Spleen (tissue), 11 donors: Measurements from ENCODE around the gene ANKEF1. TPM values are rescaled to one million over a fixed set of nuclear protein-coding genes. Genes with fewer than 3 reads are reported as not detected.

Experiments used
- DNase-seq: peaks from one replicate; pipeline ENCODE4 v3.0.0-alpha.2; 2020
- H3K27ac ChIP-seq, 8 donors: fragments of 200-600 bp; sonication (generic) in 7 of 8; 1 replicate in 4 of 8; 2 replicates in 4 of 8; pipeline versions ENCODE4 v1.5.0 to v1.8.0; 2016 to 2021; ENCODE audit warnings: inconsistent platforms in 4 of 8, mild to moderate bottlenecking in 4 of 8, moderate library complexity in 1 of 8
- H3K27me3 ChIP-seq, 7 donors: fragments of 200-600 bp; sonication (generic) in 6 of 7; replicated peaks in 1 of 7; 1 replicate in 4 of 7; 2 replicates in 3 of 7; pipeline versions ENCODE4 v1.5.0 to v1.8.0; 2016 to 2021; ENCODE audit warnings: inconsistent platforms in 3 of 7, mild to moderate bottlenecking in 1 of 7
- H3K36me3 ChIP-seq, 6 donors: fragments of 200-600 bp; sonication (generic) in 5 of 6; 1 replicate in 4 of 6; 2 replicates in 2 of 6; pipeline versions ENCODE4 v1.5.0 to v1.8.0; 2016 to 2021; ENCODE audit warnings: inconsistent platforms in 2 of 6
- H3K4me1 ChIP-seq, 6 donors: fragments of 200-600 bp; sonication (generic) in 5 of 6; 1 replicate in 3 of 6; 2 replicates in 3 of 6; pipeline versions ENCODE4 v1.5.0 to v1.8.0; 2016 to 2021; ENCODE audit warnings: inconsistent platforms in 3 of 6
- H3K4me3 ChIP-seq, 8 donors: fragments of 200-600 bp; sonication (generic) in 7 of 8; 1 replicate in 4 of 8; 2 replicates in 4 of 8; pipeline versions ENCODE4 v1.5.0 to v1.8.0; 2016 to 2021; ENCODE audit warnings: inconsistent platforms in 4 of 8, mild to moderate bottlenecking in 4 of 8, moderate library complexity in 2 of 8
- H3K9me3 ChIP-seq, 8 donors: fragments of 200-600 bp; sonication (generic) in 7 of 8; 1 replicate in 4 of 8; 2 replicates in 4 of 8; pipeline versions ENCODE4 v1.5.0 to v1.8.0; 2016 to 2021; ENCODE audit warnings: inconsistent platforms in 4 of 8
- POLR2A ChIP-seq, 3 donors: fragments of 450-650 bp; IDR thresholded peaks; one replicate each; pipeline ENCODE4 v1.5.1; 2017; ENCODE audit warnings: antibody characterized with exemption in 3 of 3, mild to moderate bottlenecking in 1 of 3
- POLR2AphosphoS5 ChIP-seq, 3 donors: sonication (generic); formaldehyde crosslinking; IDR thresholded peaks; one replicate each; pipeline ENCODE4 v1.5.1; 2017; ENCODE audit warnings: antibody characterized with exemption in 3 of 3
- WGBS, 5 donors: extraction: QIAGEN DNeasy Blood & Tissue Kit in 3 of 5; methylation state at CpG; one replicate each; pipeline versions ENCODE4 v1.1.5 to v1.1.7; 2013 to 2018; 5-methylcytosine and 5-hydroxymethylcytosine counted together
- intact Hi-C: fragments of 100-400 bp; cut with DNase I; formaldehyde crosslinking; loops from one replicate; pipeline ENCODE4 v1.15.0; 2023; ENCODE audit warnings: low total_unique reads
- polyA plus RNA-seq, 3 donors: library from polyadenylated mRNA; stranded (reverse); fragments of 200-250 nt; gene quantifications; one replicate each; pipeline ENCODE4 v1.2.1, GENCODE V29; 2013
- total RNA-seq, 7 donors: library from RNA; depleted of rRNA in 3 of 7; stranded (reverse); fragments of >200 nt in 3 of 7; fragmentation: NEBNext Ultra II Directional in 4 of 7; extraction: Animal tissue kit (Norgen Biotek cat#: 25700) in 4 of 7; gene quantifications; one replicate each; pipeline versions ENCODE4 v1.1.0 to v1.2.1, GENCODE V29; 2016 to 2021
- TF ChIP-seq, protein P1 (sequence below), 11 experiments: fragments of 200-600 bp in 7 of 11; fragments of 450-650 bp in 4 of 11; sonication (generic) in 4 of 11; IDR thresholded peaks in 8 of 11; conservative IDR thresholded peaks in 3 of 11; 1 replicate in 7 of 11; 2 replicates in 4 of 11; pipeline versions ENCODE4 v1.4.0 to v1.8.0; 2016 to 2021; ENCODE audit warnings: antibody characterized with exemption in 11 of 11, inconsistent platforms in 4 of 11, mild to moderate bottlenecking in 1 of 11
- donor health status: healthy with polysubstance abuse.
- donor health status: DM: no; HTN: no; CAD: no; lungs with moderate emphysema.
- donor health status: DM: no; HTN: no; CAD: no.
- donor health status: Bipolar disorder and iron deficiency.
- donor health status: healthy.
- donor health status: DM: no; HTN: no; CAD: no.
- donor health status: DM: yes; HTN: yes; CAD: no.

Gene ANKEF1
- total and polyA plus RNA-seq, 10 donors: 0.58 to 3.2 (median 2.1) TPM

DNA sequence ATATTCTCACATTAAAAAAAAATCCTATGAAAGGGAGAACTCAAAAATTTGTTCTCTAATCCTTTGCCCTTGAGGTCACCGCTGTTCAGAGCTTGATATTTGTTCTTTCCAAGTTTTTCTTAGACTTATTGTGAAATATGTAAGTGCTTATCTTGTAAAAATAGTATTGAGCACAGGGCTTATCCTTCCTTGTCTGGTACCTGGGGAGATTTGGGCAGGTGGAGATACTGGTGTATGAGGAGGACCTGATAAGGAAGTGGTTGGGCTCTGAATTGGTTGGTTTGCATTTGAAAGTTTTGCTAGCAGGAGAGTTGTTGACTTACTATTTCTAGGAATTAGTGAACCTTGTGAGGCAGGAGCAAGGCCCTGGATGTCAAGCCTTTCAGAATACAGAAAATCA lies 28.9 kb upstream of the ANKEF1 start:
- no peaks in the 10 kb centered on the region for H3K4me1 ChIP-seq
- intact Hi-C loops: no loop called here
- H3K9me3 ChIP-seq: no peaks in the 10 kb centered on the region
- H3K27me3 ChIP-seq: peaks cover 0 to under 1% (median 0%) of the 10 kb centered on the region in 7 donors
- TF ChIP-seq, protein P1, sequence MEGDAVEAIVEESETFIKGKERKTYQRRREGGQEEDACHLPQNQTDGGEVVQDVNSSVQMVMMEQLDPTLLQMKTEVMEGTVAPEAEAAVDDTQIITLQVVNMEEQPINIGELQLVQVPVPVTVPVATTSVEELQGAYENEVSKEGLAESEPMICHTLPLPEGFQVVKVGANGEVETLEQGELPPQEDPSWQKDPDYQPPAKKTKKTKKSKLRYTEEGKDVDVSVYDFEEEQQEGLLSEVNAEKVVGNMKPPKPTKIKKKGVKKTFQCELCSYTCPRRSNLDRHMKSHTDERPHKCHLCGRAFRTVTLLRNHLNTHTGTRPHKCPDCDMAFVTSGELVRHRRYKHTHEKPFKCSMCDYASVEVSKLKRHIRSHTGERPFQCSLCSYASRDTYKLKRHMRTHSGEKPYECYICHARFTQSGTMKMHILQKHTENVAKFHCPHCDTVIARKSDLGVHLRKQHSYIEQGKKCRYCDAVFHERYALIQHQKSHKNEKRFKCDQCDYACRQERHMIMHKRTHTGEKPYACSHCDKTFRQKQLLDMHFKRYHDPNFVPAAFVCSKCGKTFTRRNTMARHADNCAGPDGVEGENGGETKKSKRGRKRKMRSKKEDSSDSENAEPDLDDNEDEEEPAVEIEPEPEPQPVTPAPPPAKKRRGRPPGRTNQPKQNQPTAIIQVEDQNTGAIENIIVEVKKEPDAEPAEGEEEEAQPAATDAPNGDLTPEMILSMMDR (IDR thresholded peaks at IDR 0.05 in 8 of 11, conservative IDR thresholded peaks at IDR 0.05 in 3 of 11): no peak
- TF ChIP-seq POLR2AphosphoS5 (IDR thresholded peaks at IDR 0.05): no peak
- TF ChIP-seq POLR2A (IDR thresholded peaks at IDR 0.05): no peak
- DNase-seq: no peak
- WGBS, 5 donors: 74 to 89% (median 86%) methylated on average over 1 of the region's 1 CpG
- H3K27ac ChIP-seq: no peak overlapping the region
- H3K36me3 ChIP-seq: no peaks in the 10 kb centered on the region
- H3K4me3 ChIP-seq: no peak overlapping the region

DNA sequence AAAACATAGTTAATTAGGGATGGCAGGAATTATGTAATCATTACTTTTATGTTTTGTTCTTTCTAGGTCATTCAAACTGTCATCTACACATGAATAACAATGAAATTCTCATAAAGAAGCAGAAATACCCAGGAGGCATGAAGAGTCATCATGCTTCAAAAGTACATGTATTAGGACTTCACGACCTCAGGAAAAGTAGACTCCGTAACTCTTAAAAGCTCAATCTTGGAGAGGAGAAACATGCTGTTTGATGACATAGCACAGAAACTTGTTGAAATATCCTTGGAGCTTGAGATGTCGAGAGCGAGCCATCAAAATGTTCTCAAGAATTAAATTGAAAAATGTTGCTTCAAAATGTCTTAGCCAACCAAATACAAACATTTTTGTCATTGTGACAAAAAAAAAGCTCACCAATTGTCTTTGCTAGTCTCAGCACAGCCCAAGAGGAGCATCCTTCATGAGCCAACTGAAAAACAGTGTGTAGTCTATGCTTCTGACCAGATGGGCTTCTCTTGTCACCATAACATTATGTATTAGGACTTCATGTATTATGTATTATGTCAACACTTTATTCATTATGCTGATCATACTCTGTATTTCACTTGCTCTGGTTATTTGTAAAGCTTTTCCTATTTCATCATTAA lies 28.2 kb upstream of the ANKEF1 start:
- no peak for DNase-seq
- H3K4me1 ChIP-seq: no peaks in the 10 kb centered on the region
- H3K4me3 ChIP-seq: no peak overlapping the region
- H3K27me3 ChIP-seq: peaks cover 0 to 4% (median 0%) of the 10 kb centered on the region in 7 donors
- H3K36me3 ChIP-seq: no peaks in the 10 kb centered on the region
- intact Hi-C loops: no loop called here
- TF ChIP-seq, protein P1 (IDR thresholded peaks at IDR 0.05 in 8 of 11, conservative IDR thresholded peaks at IDR 0.05 in 3 of 11): no peak
- TF ChIP-seq POLR2AphosphoS5 (IDR thresholded peaks at IDR 0.05) (no peak), POLR2A (IDR thresholded peaks at IDR 0.05) (no peak)
- no peak overlapping the region for H3K27ac ChIP-seq
- WGBS, 5 donors: 74 to 89% (median 85%) methylated on average over 4 of the region's 4 CpGs
- H3K9me3 ChIP-seq: no peaks in the 10 kb centered on the region

DNA sequence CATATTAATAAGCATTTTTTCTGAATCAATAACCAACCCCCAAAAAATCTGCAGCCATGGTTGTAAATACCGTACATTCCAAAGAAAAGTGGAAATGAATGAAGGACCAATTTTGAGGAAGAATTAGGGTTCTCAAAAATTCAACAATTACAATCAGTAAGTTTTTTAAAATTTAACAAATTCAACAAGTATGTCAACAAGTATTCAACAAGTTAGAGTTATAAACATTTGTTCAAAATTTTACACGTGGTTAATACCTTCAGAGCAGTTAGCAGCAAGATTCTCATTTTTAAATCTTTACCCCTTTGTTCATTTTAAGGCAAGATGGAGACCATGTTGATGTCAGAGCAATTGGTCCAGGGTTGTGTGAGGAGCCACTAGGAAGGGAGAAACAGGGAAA lies 27.6 kb upstream of the ANKEF1 start:
- H3K27ac ChIP-seq: no peak overlapping the region
- no peak overlapping the region for H3K4me3 ChIP-seq
- H3K27me3 ChIP-seq: peaks cover 0 to 4% (median 0%) of the 10 kb centered on the region in 7 donors
- H3K36me3 ChIP-seq: no peaks in the 10 kb centered on the region
- no peaks in the 10 kb centered on the region for H3K4me1 ChIP-seq
- no peaks in the 10 kb centered on the region for H3K9me3 ChIP-seq
- TF ChIP-seq POLR2AphosphoS5 (IDR thresholded peaks at IDR 0.05) (no peak), POLR2A (IDR thresholded peaks at IDR 0.05) (no peak)
- 39 to 67% (median 61%) methylated on average over 2 of the region's 2 CpGs for WGBS, 5 donors
- intact Hi-C loops: no loop called here
- no peak for DNase-seq

DNA sequence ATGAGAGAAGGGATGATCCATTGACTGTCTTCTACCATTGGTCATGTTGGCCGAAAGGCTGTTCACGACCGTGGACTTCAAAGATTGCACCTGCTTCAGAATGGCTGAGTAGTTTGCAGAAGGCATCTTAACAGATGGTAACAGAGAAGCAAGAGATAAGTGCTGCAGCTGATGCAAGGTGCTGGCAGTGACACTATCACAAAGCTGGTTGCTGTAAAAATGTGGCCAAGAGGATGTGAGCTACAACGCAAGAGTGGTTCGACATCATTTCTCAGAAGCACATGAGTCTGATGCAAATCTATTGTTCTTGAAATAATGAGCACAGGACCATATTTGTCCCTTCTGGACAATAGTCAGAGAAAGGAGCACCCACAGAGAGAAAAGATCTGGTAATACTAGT lies 27.0 kb upstream of the ANKEF1 start:
- H3K27me3 ChIP-seq: peaks cover 0 to 4% (median 0%) of the 10 kb centered on the region in 7 donors
- WGBS, 5 donors: 74 to 84% (median 82%) methylated on average over 5 of the region's 5 CpGs
- H3K36me3 ChIP-seq: no peaks in the 10 kb centered on the region
- no peaks in the 10 kb centered on the region for H3K9me3 ChIP-seq
- no peak overlapping the region for H3K27ac ChIP-seq
- no peak for TF ChIP-seq POLR2A (IDR thresholded peaks at IDR 0.05)
- TF ChIP-seq, protein P1 (IDR thresholded peaks at IDR 0.05 in 8 of 11, conservative IDR thresholded peaks at IDR 0.05 in 3 of 11): no peak
- no peak for TF ChIP-seq POLR2AphosphoS5 (IDR thresholded peaks at IDR 0.05)
- intact Hi-C loops: no loop called here
- H3K4me1 ChIP-seq: no peaks in the 10 kb centered on the region
- no peak overlapping the region for H3K4me3 ChIP-seq
- DNase-seq: no peak
